T-helper 17 cell (primary cell): ENCODE measurements around the gene SPATC1L. TPM values are rescaled to one million over a fixed set of nuclear protein-coding genes. Genes with fewer than 3 reads are reported as not detected.

Source experiments
- ATAC-seq: fragments of 150-1000 bp; cut with Tn5 transposase; 2 replicates; pipeline ENCODE4 v1.10.0; 2021; ENCODE audit warnings: mild to moderate bottlenecking, moderate library complexity
- DNase-seq, 3 donors: peaks; one replicate each; pipeline versions ENCODE4 v3.0.0 to v3.0.0-alpha.2; 2020 to 2021
- H3K9me3 ChIP-seq: one replicate; pipeline ENCODE4 v1.7.0; 2013; ENCODE audit warnings: low read length, mild to moderate bottlenecking; ENCODE audit not compliant: control insufficient read depth, poor library complexity, severe bottlenecking
- H3K27ac Mint-ChIP-seq: one replicate; pipeline ENCODE4 v1.8.0; 2022; ENCODE audit warnings: mild to moderate bottlenecking, moderate library complexity, mixed read lengths
- H3K27me3 Mint-ChIP-seq: one replicate; pipeline ENCODE4 v1.8.0; 2022; ENCODE audit warnings: mixed read lengths
- H3K36me3 Mint-ChIP-seq: one replicate; pipeline ENCODE4 v1.8.0; 2022; ENCODE audit warnings: low read depth, mixed read lengths
- H3K4me1 Mint-ChIP-seq: one replicate; pipeline ENCODE4 v1.8.0; 2022; ENCODE audit warnings: mild to moderate bottlenecking, mixed read lengths
- H3K4me3 Mint-ChIP-seq: one replicate; pipeline ENCODE4 v1.8.0; 2022; ENCODE audit warnings: mild to moderate bottlenecking, moderate library complexity, mixed read lengths
- total RNA-seq, 4 donors: library from RNA in 2 of 4; stranded (reverse) in 2 of 4; gene quantifications; one replicate each; pipeline ENCODE4 v1.2.3 and lab custom pipeline; 2022 to 2026

The SPATC1L gene
- total RNA-seq, 2 donors from 2014 or later = 2.6 to 3.1 TPM

- no peaks in the 10 kb centered on the region for H3K27me3 Mint-ChIP-seq
- no peaks in the 10 kb centered on the region for H3K9me3 ChIP-seq
- H3K4me3 Mint-ChIP-seq = no peak overlapping the region
- peak in 2 of 3 donors; percentile 3 to 4 for DNase-seq
- no peak for ATAC-seq
- H3K36me3 Mint-ChIP-seq = no peaks in the 10 kb centered on the region
- H3K27ac Mint-ChIP-seq = no peak overlapping the region
- H3K4me1 Mint-ChIP-seq = no peaks in the 10 kb centered on the region
Measured at GRCh38 chr21:46117586-46118315, 66.5 kb downstream of the SPATC1L start.

GRCh38 chr21:46116776-46117585, 67.3 kb downstream of the SPATC1L start:
- no peaks in the 10 kb centered on the region for H3K27me3 Mint-ChIP-seq
- no peak for ATAC-seq
- no peak overlapping the region for H3K4me3 Mint-ChIP-seq
- DNase-seq = peak; percentile 2 to 8 (median 7)
- no peaks in the 10 kb centered on the region for H3K4me1 Mint-ChIP-seq
- no peak overlapping the region for H3K27ac Mint-ChIP-seq
- no peaks in the 10 kb centered on the region for H3K36me3 Mint-ChIP-seq
- H3K9me3 ChIP-seq = no peaks in the 10 kb centered on the region

- Mint-ChIP-seq H3K27ac (no peak overlapping the region), H3K36me3 (no peaks in the 10 kb centered on the region), H3K27me3 (no peaks in the 10 kb centered on the region), H3K4me1 (no peaks in the 10 kb centered on the region), H3K4me3 (no peak overlapping the region)
- no peaks in the 10 kb centered on the region for H3K9me3 ChIP-seq
- ATAC-seq (no peak), DNase-seq (peak in 1 of 3 donors; percentile 0)
Measured at GRCh38 chr21:46116189-46116775, 68.0 kb downstream of the SPATC1L start.

GRCh38 chr21:46115441-46116188, 68.6 kb downstream of the SPATC1L start:
- H3K36me3 Mint-ChIP-seq = no peaks in the 10 kb centered on the region
- DNase-seq = peak in 1 of 3 donors; percentile 4
- no peak overlapping the region for H3K27ac Mint-ChIP-seq

GRCh38 chr21:46114963-46115362, 69.3 kb downstream of the SPATC1L start:
- ATAC-seq (no peak), DNase-seq (no peak)
- H3K27me3 Mint-ChIP-seq = no peaks in the 10 kb centered on the region
- H3K36me3 Mint-ChIP-seq = no peaks in the 10 kb centered on the region
- no peaks in the 10 kb centered on the region for H3K9me3 ChIP-seq
- no peaks in the 10 kb centered on the region for H3K4me1 Mint-ChIP-seq
- no peak overlapping the region for H3K27ac Mint-ChIP-seq
- H3K4me3 Mint-ChIP-seq = no peak overlapping the region

More at GRCh38 chr21:46115441-46116188, 68.6 kb downstream of the SPATC1L start:
- H3K4me3 Mint-ChIP-seq = no peak overlapping the region
- no peak for ATAC-seq
- H3K4me1 Mint-ChIP-seq = no peaks in the 10 kb centered on the region
- no peaks in the 10 kb centered on the region for H3K9me3 ChIP-seq
- no peaks in the 10 kb centered on the region for H3K27me3 Mint-ChIP-seq

- no peaks in the 10 kb centered on the region for H3K4me1 Mint-ChIP-seq
- no peaks in the 10 kb centered on the region for H3K9me3 ChIP-seq
- no peak overlapping the region for H3K4me3 Mint-ChIP-seq
- no peak overlapping the region for H3K27ac Mint-ChIP-seq
- ATAC-seq = no peak
- no peak for DNase-seq
- H3K36me3 Mint-ChIP-seq = no peaks in the 10 kb centered on the region
- no peaks in the 10 kb centered on the region for H3K27me3 Mint-ChIP-seq
Measured at GRCh38 chr21:46113497-46114176, 70.6 kb downstream of the SPATC1L start.

- DNase-seq = peak in 1 of 3 donors; percentile 6
- no peak overlapping the region for H3K4me3 Mint-ChIP-seq
- no peaks in the 10 kb centered on the region for H3K36me3 Mint-ChIP-seq
- H3K9me3 ChIP-seq = peaks cover 3% of the 10 kb centered on the region
- ATAC-seq = no peak
- H3K27ac Mint-ChIP-seq = no peak overlapping the region
- H3K27me3 Mint-ChIP-seq = peaks cover 1% of the 10 kb centered on the region
- no peaks in the 10 kb centered on the region for H3K4me1 Mint-ChIP-seq
Measured at GRCh38 chr21:46112725-46113215, 71.5 kb downstream of the SPATC1L start.

- H3K9me3 ChIP-seq = peaks cover 3% of the 10 kb centered on the region
- no peaks in the 10 kb centered on the region for H3K4me1 Mint-ChIP-seq
- H3K4me3 Mint-ChIP-seq = no peak overlapping the region
- peaks cover 8% of the 10 kb centered on the region for H3K27me3 Mint-ChIP-seq
- H3K27ac Mint-ChIP-seq = no peak overlapping the region
- ATAC-seq = no peak
- DNase-seq = peak in 2 of 3 donors; percentile 5 to 10
- no peaks in the 10 kb centered on the region for H3K36me3 Mint-ChIP-seq
Measured at GRCh38 chr21:46111857-46112724, 72.2 kb downstream of the SPATC1L start.

- H3K4me1 Mint-ChIP-seq = no peaks in the 10 kb centered on the region
- H3K36me3 Mint-ChIP-seq = no peaks in the 10 kb centered on the region
- no peak overlapping the region for H3K4me3 Mint-ChIP-seq
- ATAC-seq (no peak), DNase-seq (peak in 1 of 3 donors; percentile 3)
- H3K27ac Mint-ChIP-seq = no peak overlapping the region
- H3K9me3 ChIP-seq = peaks cover 3% of the 10 kb centered on the region
- H3K27me3 Mint-ChIP-seq = peaks cover 8% of the 10 kb centered on the region
Measured at GRCh38 chr21:46111193-46111571, 73.1 kb downstream of the SPATC1L start.
